ENCODE results near the gene RMDN3. TPM values are rescaled to one million over a fixed set of nuclear protein-coding genes. Genes with fewer than 3 reads are reported as not detected.

RMDN3 gene
- 10 to 100 TPM; 17.2 to 34.5 TPM for total RNA-seq

- Histone ChIP-seq H3K27me3 (replicated peaks; ENCODE audit: insufficient read depth) (no peaks in the 10 kb centered on the region), H3K36me3 (peaks cover 19% of the 10 kb centered on the region), H3K9me3 (no peaks in the 10 kb centered on the region), H3K27ac (peak within 1 kb of the TSS; percentile 69 to 85), H3K4me1 (ENCODE audit: control insufficient read depth in 1 of 2, low read depth in 2 of 2) (peaks cover 7 to 20% of the 10 kb centered on the region in 2 donors), H3K4me3 (peak within 1 kb of the TSS; percentile 98)
- ATAC-seq (ENCODE audit: insufficient number of reproducible peaks, low FRiP score, low read depth) (peak; percentile 80), DNase-seq (ENCODE audit: low spot score) (peak; percentile 46)
- no peak for TF ChIP-seq CTCF (IDR thresholded peaks at IDR 0.05)
These were observed at the start of gene RMDN3 for GRCh38 chr15:40754883-40755811. TSS of gene RMDN3 (minus strand) at chr15:40755254. CDS start at chr15:40754783, 471 bp downstream.

GRCh38 chr15:40803688-40804087 is 48.6 kb upstream of the RMDN3 start:
- Histone ChIP-seq H3K27ac (no peak overlapping the region), H3K27me3 (replicated peaks; ENCODE audit: insufficient read depth) (no peaks in the 10 kb centered on the region), H3K36me3 (no peaks in the 10 kb centered on the region), H3K4me3 (no peak overlapping the region), H3K4me1 (ENCODE audit: control insufficient read depth in 1 of 2, low read depth in 2 of 2) (peaks cover 6 to 10% of the 10 kb centered on the region in 2 donors), H3K9me3 (no peaks in the 10 kb centered on the region)
- TF ChIP-seq CTCF (IDR thresholded peaks at IDR 0.05): no peak
- no peak for ATAC-seq (ENCODE audit: insufficient number of reproducible peaks, low FRiP score, low read depth)
- DNase-seq (ENCODE audit: low spot score): no peak

GRCh38 chr15:40803076-40803475 is 48.0 kb upstream of the RMDN3 start:
- ATAC-seq (ENCODE audit: insufficient number of reproducible peaks, low FRiP score, low read depth): no peak

GRCh38 chr15:40799523-40799922 is 44.5 kb upstream of the RMDN3 start:
- Histone ChIP-seq H3K4me1 (ENCODE audit: control insufficient read depth in 1 of 2, low read depth in 2 of 2) (peaks cover 0 to 5% of the 10 kb centered on the region in 2 donors), H3K27me3 (replicated peaks; ENCODE audit: insufficient read depth) (no peaks in the 10 kb centered on the region), H3K9me3 (no peaks in the 10 kb centered on the region), H3K4me3 (no peak overlapping the region), H3K27ac (no peak overlapping the region), H3K36me3 (no peaks in the 10 kb centered on the region)
- no peak for TF ChIP-seq CTCF (IDR thresholded peaks at IDR 0.05)
- DNase-seq (ENCODE audit: low spot score) (no peak), ATAC-seq (ENCODE audit: insufficient number of reproducible peaks, low FRiP score, low read depth) (no peak)

More at GRCh38 chr15:40803076-40803475, 48.0 kb upstream of the RMDN3 start:
- Histone ChIP-seq H3K4me3 (no peak overlapping the region), H3K4me1 (ENCODE audit: control insufficient read depth in 1 of 2, low read depth in 2 of 2) (peaks cover 6% of the 10 kb centered on the region in 2 donors), H3K9me3 (no peaks in the 10 kb centered on the region), H3K36me3 (no peaks in the 10 kb centered on the region), H3K27me3 (replicated peaks; ENCODE audit: insufficient read depth) (no peaks in the 10 kb centered on the region), H3K27ac (no peak overlapping the region)
- no peak for DNase-seq (ENCODE audit: low spot score)
- TF ChIP-seq CTCF (IDR thresholded peaks at IDR 0.05): no peak

GRCh38 chr15:40796512-40796911 is 41.5 kb upstream of the RMDN3 start:
- no peaks in the 10 kb centered on the region for H3K36me3 ChIP-seq
- DNase-seq (ENCODE audit: low spot score): no peak
- no peaks in the 10 kb centered on the region for H3K27me3 ChIP-seq (replicated peaks; ENCODE audit: insufficient read depth)
- no peaks in the 10 kb centered on the region for H3K9me3 ChIP-seq
- no peak for TF ChIP-seq CTCF (IDR thresholded peaks at IDR 0.05)
- peaks cover 0 to 5% of the 10 kb centered on the region in 2 donors for H3K4me1 ChIP-seq (ENCODE audit: control insufficient read depth in 1 of 2, low read depth in 2 of 2)
- no peak overlapping the region for H3K4me3 ChIP-seq
- no peak overlapping the region for H3K27ac ChIP-seq
- ATAC-seq (ENCODE audit: insufficient number of reproducible peaks, low FRiP score, low read depth): no peak

All from thoracic aorta (tissue), 2 donors.